ENCODE data around the gene NADK2.

The NADK2 gene

GRCh38 chr5:36152324-36153297 lies 89.1 kb downstream of the NADK2 start:
- no peak for TF ChIP-seq CTCF (IDR thresholded peaks at IDR 0.05; ENCODE audit: extremely low read depth, insufficient read depth, missing control alignments)
- DNase-seq (ENCODE audit: low spot score): peak; percentile 6
- in situ Hi-C loops (cut with MboI; ENCODE audit: low pct_unique_long_range_greater_than_20kb, low sequenced_read_pairs, unreplicated experiment): no loop called here

- DNase-seq (ENCODE audit: low spot score): peak; percentile 94
- in situ Hi-C loops (cut with MboI; ENCODE audit: low pct_unique_long_range_greater_than_20kb, low sequenced_read_pairs, unreplicated experiment): no loop called here
- TF ChIP-seq CTCF (IDR thresholded peaks at IDR 0.05; ENCODE audit: extremely low read depth, insufficient read depth, missing control alignments): no peak
Observed at GRCh38 chr5:36151434-36152323, 90.0 kb downstream of the NADK2 start, which contains the start of the genes LMBRD2 and SKP2. TSS of gene LMBRD2 (minus strand) at chr5:36151887. CDS start at chr5:36143349, 8,538 bp downstream. TSS of gene SKP2 (plus strand) at chr5:36152111. CDS start at chr5:36152263, 152 bp downstream.

DNA sequence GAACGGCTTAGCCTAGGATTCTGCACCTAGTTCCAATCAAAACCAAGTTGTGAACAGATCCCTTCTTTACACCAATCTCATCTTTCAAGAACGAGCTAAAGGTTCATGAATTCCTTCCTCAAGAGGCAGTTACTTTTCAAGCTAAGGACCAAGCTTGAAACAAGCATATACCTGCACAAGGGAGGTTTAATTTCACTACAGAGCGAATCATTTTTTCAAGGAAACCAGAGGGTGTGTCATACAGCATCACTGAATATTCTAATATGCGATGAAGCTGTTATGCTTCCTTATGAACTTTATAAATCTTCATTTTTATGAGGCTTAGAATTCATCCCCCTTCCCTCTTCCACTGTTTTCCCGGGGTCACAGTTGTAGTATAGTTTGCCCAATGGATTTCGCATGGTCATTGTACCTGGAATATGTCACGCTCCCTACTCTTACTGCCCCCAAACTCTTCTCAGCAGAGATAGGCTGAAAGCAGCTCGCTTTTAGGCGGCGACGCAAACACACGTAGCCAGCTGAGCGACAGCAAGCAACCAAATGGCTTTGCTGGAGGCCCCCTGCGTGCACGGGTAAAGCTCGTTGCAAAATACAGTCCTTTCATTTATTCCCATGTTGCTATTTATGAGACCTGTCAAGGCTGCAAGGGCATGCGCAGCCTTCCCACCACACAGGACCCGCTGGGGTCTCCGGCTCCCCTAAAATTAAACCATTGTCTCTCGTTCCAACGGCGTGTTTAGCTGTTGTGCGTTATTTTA lies 90.9 kb downstream of the NADK2 start:
- no peak for TF ChIP-seq CTCF (IDR thresholded peaks at IDR 0.05; ENCODE audit: extremely low read depth, insufficient read depth, missing control alignments)
- in situ Hi-C loops (cut with MboI; ENCODE audit: low pct_unique_long_range_greater_than_20kb, low sequenced_read_pairs, unreplicated experiment): no loop called here
- peak; percentile 54 for DNase-seq (ENCODE audit: low spot score)

- in situ Hi-C loops (cut with MboI; ENCODE audit: low pct_unique_long_range_greater_than_20kb, low sequenced_read_pairs, unreplicated experiment): no loop called here
- no peak for TF ChIP-seq CTCF (IDR thresholded peaks at IDR 0.05; ENCODE audit: extremely low read depth, insufficient read depth, missing control alignments)
- DNase-seq (ENCODE audit: low spot score): no peak
Observed at GRCh38 chr5:36147681-36148080, 94.0 kb downstream of the NADK2 start.

DNA sequence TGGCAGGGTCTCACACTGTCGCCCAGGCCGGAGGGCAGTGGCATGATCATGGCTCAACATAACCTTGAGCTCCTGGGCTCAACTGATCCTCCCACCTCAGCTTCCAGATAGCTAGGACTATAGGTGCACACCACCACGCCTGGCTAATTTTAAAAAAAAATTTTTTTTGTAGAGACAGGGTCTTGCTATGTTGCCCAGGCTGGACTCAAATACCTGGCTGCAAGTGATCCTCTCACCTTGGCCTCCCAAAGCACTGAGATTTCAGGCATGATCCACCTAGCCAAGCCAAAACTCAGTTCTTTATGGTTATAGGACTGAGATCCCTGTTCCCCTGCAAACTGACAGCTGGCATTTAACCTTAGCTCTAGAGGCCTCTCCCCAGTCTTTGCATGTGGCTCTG lies 95.3 kb downstream of the NADK2 start:
- in situ Hi-C loops (cut with MboI; ENCODE audit: low pct_unique_long_range_greater_than_20kb, low sequenced_read_pairs, unreplicated experiment): no loop called here
- no peak for DNase-seq (ENCODE audit: low spot score)
- TF ChIP-seq CTCF (IDR thresholded peaks at IDR 0.05; ENCODE audit: extremely low read depth, insufficient read depth, missing control alignments): no peak

DNA sequence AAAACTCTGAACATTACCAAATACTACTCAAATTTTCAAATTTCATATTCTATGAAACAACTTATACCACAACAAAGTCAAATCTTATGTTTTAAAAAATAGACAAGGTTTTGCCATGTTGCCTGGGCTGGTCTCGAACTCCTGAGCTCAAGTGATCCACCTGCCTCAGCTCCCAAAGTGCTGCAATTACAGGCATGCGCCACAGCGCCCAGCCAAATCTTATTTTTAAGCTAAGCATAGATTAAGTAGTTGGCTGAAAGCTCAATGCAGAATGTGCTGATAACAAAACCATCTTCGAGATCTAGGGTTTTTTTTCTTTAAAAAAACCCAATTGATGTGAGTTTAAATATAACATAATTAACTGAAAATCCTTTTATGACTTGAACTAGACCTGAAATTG lies 96.4 kb downstream of the NADK2 start:
- in situ Hi-C loops (cut with MboI; ENCODE audit: low pct_unique_long_range_greater_than_20kb, low sequenced_read_pairs, unreplicated experiment): no loop called here
- TF ChIP-seq CTCF (IDR thresholded peaks at IDR 0.05; ENCODE audit: extremely low read depth, insufficient read depth, missing control alignments): no peak
- DNase-seq (ENCODE audit: low spot score): no peak

All from GM13977 (cell line).